GM23338 (cell line): ENCODE results near the gene DPY19L3. TPM values are rescaled to one million over a fixed set of nuclear protein-coding genes. Genes with fewer than 3 reads are reported as not detected.

Experiments used
- ATAC-seq: fragments of 200-7000 bp; cut with Tn5 transposase; 3 replicates; pipeline ENCODE4 v1.9.1; 2020
- DNase-seq: peaks from one replicate; pipeline ENCODE4 v3.0.0-alpha.2; 2015; ENCODE audit warnings: low spot score
- H2AFZ ChIP-seq: fragments of 200-600 bp; sonication (generic); 2 replicates; pipeline ENCODE4 v1.8.0; 2016; ENCODE audit warnings: antibody characterized with exemption, mild to moderate bottlenecking, moderate library complexity
- H3F3A ChIP-seq: fragments of 200-600 bp; sonication (generic); replicated peaks from 2 replicates; pipeline ENCODE4 v1.8.0; 2017; ENCODE audit warnings: antibody characterized with exemption, mixed run types, low read depth
- H3K27ac ChIP-seq: fragments of 200-600 bp; sonication (generic); 2 replicates; pipeline ENCODE4 v1.6.1; 2016; ENCODE audit warnings: low read depth
- H3K27me3 ChIP-seq: fragments of 200-600 bp; sonication (generic); 2 replicates; pipeline ENCODE4 v1.8.0; 2016; ENCODE audit warnings: mild to moderate bottlenecking, mixed run types, moderate library complexity; ENCODE audit not compliant: insufficient read depth
- H3K36me3 ChIP-seq: fragments of 200-600 bp; sonication (generic); 2 replicates; pipeline ENCODE4 v1.8.0; 2016; ENCODE audit warnings: mild to moderate bottlenecking; ENCODE audit not compliant: insufficient read depth
- H3K4me1 ChIP-seq: fragments of 200-600 bp; sonication (generic); 2 replicates; pipeline ENCODE4 v1.8.0; 2016; ENCODE audit warnings: mild to moderate bottlenecking, moderate library complexity; ENCODE audit not compliant: insufficient read depth
- H3K4me2 ChIP-seq: fragments of 200-600 bp; sonication (generic); 2 replicates; pipeline ENCODE4 v1.7.1; 2017; ENCODE audit warnings: mixed run types
- H3K4me3 ChIP-seq: fragments of 200-600 bp; sonication (generic); 2 replicates; pipeline ENCODE4 v1.6.1; 2016; ENCODE audit warnings: mixed run types
- H3K79me2 ChIP-seq: fragments of 200-600 bp; sonication (generic); replicated peaks from 2 replicates; pipeline ENCODE4 v1.8.0; 2017; ENCODE audit warnings: mild to moderate bottlenecking; ENCODE audit not compliant: insufficient read depth
- H3K9me2 ChIP-seq: fragments of 200-600 bp; sonication (generic); 2 replicates; pipeline ENCODE4 v1.8.0; 2017; ENCODE audit not compliant: insufficient read depth
- H4K20me1 ChIP-seq: fragments of 200-600 bp; sonication (generic); replicated peaks from 2 replicates; pipeline ENCODE4 v1.8.0; 2017; ENCODE audit warnings: mild to moderate bottlenecking; ENCODE audit not compliant: insufficient read depth
- H3K27ac Mint-ChIP-seq: 2 replicates; pipeline ENCODE4 v1.8.0; 2020; ENCODE audit warnings: inconsistent platforms, mild to moderate bottlenecking, moderate library complexity, mixed read lengths
- H3K27me3 Mint-ChIP-seq: 3 replicates; pipeline ENCODE4 v1.8.0; 2022; ENCODE audit warnings: low read depth, mild to moderate bottlenecking, moderate library complexity, mixed read lengths, inconsistent platforms; ENCODE audit not compliant: insufficient read depth, poor library complexity
- H3K36me3 Mint-ChIP-seq: 3 replicates; pipeline ENCODE4 v1.8.0; 2021; ENCODE audit warnings: low read depth, mild to moderate bottlenecking, inconsistent platforms, moderate library complexity, mixed read lengths
- H3K4me1 Mint-ChIP-seq: 3 replicates; pipeline ENCODE4 v1.8.0; 2020; ENCODE audit warnings: mild to moderate bottlenecking, inconsistent platforms, mixed read lengths
- H3K4me3 Mint-ChIP-seq: 3 replicates; pipeline ENCODE4 v1.8.0; 2021; ENCODE audit warnings: moderate library complexity, mild to moderate bottlenecking, inconsistent platforms, mixed read lengths
- H3K9me3 Mint-ChIP-seq: 3 replicates; pipeline ENCODE4 v1.8.0; 2020; ENCODE audit warnings: moderate library complexity, mild to moderate bottlenecking, inconsistent platforms, mixed read lengths
- CREB1 ChIP-seq: fragments of 250-450 bp; sonication (Bioruptor Pico); IDR thresholded peaks from 2 replicates; pipeline ENCODE4 v1.5.0; 2020; ENCODE audit warnings: low read depth, mild to moderate bottlenecking, moderate library complexity
- ETS1 ChIP-seq: IDR thresholded peaks from 2 replicates; pipeline ENCODE4 v1.6.1; 2016; ENCODE audit warnings: antibody characterized with exemption
- EZH2 ChIP-seq: fragments of 200-600 bp; sonication (generic); IDR thresholded peaks from one replicate; pipeline ENCODE4 v1.8.0; 2017; ENCODE audit warnings: antibody characterized with exemption, mild to moderate bottlenecking, low read depth; ENCODE audit not compliant: unreplicated experiment
- EZH2phosphoT487 ChIP-seq: fragments of 200-600 bp; sonication (generic); IDR thresholded peaks from one replicate; pipeline ENCODE4 v1.8.1; 2018; ENCODE audit warnings: antibody characterized with exemption; ENCODE audit not compliant: unreplicated experiment
- NANOG ChIP-seq: IDR thresholded peaks from 2 replicates; pipeline ENCODE4 v1.6.1; 2016; ENCODE audit warnings: antibody characterized with exemption, borderline replicate concordance
- POLR2AphosphoS5 ChIP-seq: IDR thresholded peaks from 2 replicates; pipeline ENCODE4 v1.6.1; 2016; ENCODE audit warnings: antibody characterized with exemption, low read depth
- ZNF114 ChIP-seq: fragments of 250-450 bp; sonication (Bioruptor Pico); IDR thresholded peaks from 2 replicates; pipeline ENCODE4 v1.5.0; 2020; ENCODE audit warnings: mild to moderate bottlenecking, moderate library complexity
- polyA plus RNA-seq: library from polyadenylated mRNA; unstranded; fragments of >200 nt; fragmentation: Nextera tagmentation; extraction: Ambion mirVana; gene quantifications from 2 replicates; pipeline ENCODE4 v1.2.1, GENCODE V29; 2016
- total RNA-seq: library from RNA; depleted of rRNA; stranded (reverse); fragments of >200 nt; shearing (Covaris generic); gene quantifications from 2 replicates; pipeline ENCODE4 v1.2.3, GENCODE V29; 2014
- TF ChIP-seq, protein P1 (sequence below), 2 experiments: fragments of 200-600 bp in 1 of 2; sonication (generic) in 1 of 2; conservative IDR thresholded peaks; 2 replicates each; pipeline versions ENCODE4 v1.5.1 to v1.6.1; 2016 to 2017; ENCODE audit warnings: antibody characterized with exemption in 2 of 2, low read depth in 2 of 2, mild to moderate bottlenecking in 2 of 2, moderate library complexity in 1 of 2
- TF ChIP-seq, protein P2 (sequence below): fragments of 250-450 bp; sonication (Bioruptor Pico); IDR thresholded peaks from 2 replicates; pipeline ENCODE4 v1.5.0; 2020; ENCODE audit warnings: mild to moderate bottlenecking, moderate library complexity

DPY19L3 gene
- total and polyA plus RNA-seq, 2 experiments from 2014 or later: 13.5 to 46.6 TPM

DNA sequence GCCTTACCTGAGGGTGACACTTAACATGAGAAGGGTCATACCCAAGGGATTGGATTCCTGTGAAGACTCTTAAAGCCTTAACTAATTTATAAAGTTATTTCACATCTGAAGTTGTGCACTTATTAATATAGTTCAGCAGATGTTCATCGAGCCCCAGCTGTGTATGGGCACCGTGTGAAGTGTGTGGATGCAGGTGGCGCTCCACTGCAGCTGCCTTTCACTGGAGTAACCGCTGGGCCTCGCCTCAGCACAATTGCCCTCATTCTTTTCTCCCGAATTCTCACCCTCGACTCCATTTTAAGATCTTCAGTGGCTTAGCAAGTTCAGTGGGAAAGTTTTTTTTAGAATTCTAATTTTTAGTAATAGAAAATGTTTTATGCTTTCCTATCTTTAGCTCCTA lies 66.2 kb downstream of the DPY19L3 start:
- H3K27ac Mint-ChIP-seq: no peak overlapping the region
- H3K4me3 Mint-ChIP-seq: no peak overlapping the region
- no peaks in the 10 kb centered on the region for H3K27me3 ChIP-seq
- H3K4me2 ChIP-seq: no peak overlapping the region
- peaks cover 22% of the 10 kb centered on the region for H3K36me3 Mint-ChIP-seq
- peaks cover 4% of the 10 kb centered on the region; the same call in 1 of the 2 replicates for H4K20me1 ChIP-seq
- H3F3A ChIP-seq: no peaks in the 10 kb centered on the region
- H3K4me1 Mint-ChIP-seq: peaks cover 14% of the 10 kb centered on the region; the same call in 2 of the 3 replicates
- peaks cover 5% of the 10 kb centered on the region for H3K36me3 ChIP-seq
- H3K27ac ChIP-seq: no peak overlapping the region
- no peaks in the 10 kb centered on the region for H3K79me2 ChIP-seq
- DNase-seq (no peak), ATAC-seq (no peak)
- H3K9me2 ChIP-seq: no peaks in the 10 kb centered on the region
- peaks cover 6% of the 10 kb centered on the region for H3K27me3 Mint-ChIP-seq
- H2AFZ ChIP-seq: no peak overlapping the region
- TF ChIP-seq POLR2AphosphoS5: no peak
- TF ChIP-seq, protein P1, sequence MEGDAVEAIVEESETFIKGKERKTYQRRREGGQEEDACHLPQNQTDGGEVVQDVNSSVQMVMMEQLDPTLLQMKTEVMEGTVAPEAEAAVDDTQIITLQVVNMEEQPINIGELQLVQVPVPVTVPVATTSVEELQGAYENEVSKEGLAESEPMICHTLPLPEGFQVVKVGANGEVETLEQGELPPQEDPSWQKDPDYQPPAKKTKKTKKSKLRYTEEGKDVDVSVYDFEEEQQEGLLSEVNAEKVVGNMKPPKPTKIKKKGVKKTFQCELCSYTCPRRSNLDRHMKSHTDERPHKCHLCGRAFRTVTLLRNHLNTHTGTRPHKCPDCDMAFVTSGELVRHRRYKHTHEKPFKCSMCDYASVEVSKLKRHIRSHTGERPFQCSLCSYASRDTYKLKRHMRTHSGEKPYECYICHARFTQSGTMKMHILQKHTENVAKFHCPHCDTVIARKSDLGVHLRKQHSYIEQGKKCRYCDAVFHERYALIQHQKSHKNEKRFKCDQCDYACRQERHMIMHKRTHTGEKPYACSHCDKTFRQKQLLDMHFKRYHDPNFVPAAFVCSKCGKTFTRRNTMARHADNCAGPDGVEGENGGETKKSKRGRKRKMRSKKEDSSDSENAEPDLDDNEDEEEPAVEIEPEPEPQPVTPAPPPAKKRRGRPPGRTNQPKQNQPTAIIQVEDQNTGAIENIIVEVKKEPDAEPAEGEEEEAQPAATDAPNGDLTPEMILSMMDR (conservative IDR thresholded peaks at IDR 0.05; ENCODE audit: low read depth in 2 of 2): no peak
- TF ChIP-seq EZH2phosphoT487: no peak
- TF ChIP-seq EZH2: no peak
- no peak for TF ChIP-seq ZNF114 (CRISPR knock-in tag)
- no peak for TF ChIP-seq CREB1 (CRISPR knock-in tag)
- TF ChIP-seq NANOG: no peak
- H3K4me1 ChIP-seq: no peaks in the 10 kb centered on the region
- H3K4me3 ChIP-seq: no peak overlapping the region
- no peaks in the 10 kb centered on the region for H3K9me3 Mint-ChIP-seq

DNA sequence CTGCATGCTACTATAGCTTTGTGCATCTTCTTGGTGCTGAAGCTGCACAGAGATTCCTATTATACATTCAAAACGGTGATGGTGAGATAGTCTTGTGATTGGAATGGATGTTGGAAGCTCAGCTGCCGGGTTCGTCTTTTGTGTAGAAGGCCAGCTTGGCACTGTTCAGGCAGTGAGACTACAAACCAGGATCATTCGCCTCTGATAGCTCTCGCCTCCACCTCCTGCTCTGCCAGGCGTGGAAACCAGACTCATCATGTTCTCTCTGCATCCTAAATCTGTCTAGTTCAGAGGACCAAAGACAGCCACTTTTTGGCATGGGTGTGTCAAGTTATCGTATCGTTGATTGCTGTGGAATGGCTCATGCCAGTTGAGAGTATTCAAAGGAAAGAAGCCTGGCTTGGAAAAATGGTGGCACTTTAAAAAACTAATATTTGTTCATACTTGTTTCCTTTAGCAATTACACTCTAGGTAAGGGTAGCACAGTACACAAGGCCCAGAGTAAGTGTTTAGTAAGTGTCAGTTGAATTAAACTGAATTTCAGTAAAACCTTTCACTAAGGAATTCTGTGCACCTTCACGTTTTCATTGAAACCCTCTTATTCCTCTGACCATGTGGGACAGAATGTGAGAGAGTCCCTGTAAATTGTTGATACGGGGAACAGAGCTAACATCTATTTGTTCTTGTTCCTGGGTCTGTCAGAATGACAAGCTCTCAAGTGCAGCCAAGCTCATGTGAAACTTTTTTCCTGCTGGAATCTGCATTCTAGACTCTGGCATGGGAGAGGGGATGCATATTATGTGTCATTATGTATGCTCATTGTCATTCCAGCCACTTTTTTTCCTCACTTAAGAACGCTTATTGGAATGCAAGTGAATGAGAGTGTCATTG lies 69.8 kb downstream of the DPY19L3 start:
- Histone ChIP-seq H4K20me1 (peaks cover 4% of the 10 kb centered on the region; the same call in 1 of the 2 replicates), H3K36me3 (peaks cover 8% of the 10 kb centered on the region; the same call in 1 of the 2 replicates), H3F3A (no peaks in the 10 kb centered on the region), H3K4me1 (no peaks in the 10 kb centered on the region), H2AFZ (no peak overlapping the region), H3K9me2 (no peaks in the 10 kb centered on the region), H3K27ac (no peak overlapping the region), H3K4me2 (no peak overlapping the region), H3K27me3 (no peaks in the 10 kb centered on the region), H3K79me2 (no peaks in the 10 kb centered on the region), H3K4me3 (no peak overlapping the region)
- Mint-ChIP-seq H3K4me1 (peaks cover 10% of the 10 kb centered on the region; the same call in 2 of the 3 replicates), H3K27ac (no peak overlapping the region; the same call in 1 of the 2 replicates), H3K9me3 (no peaks in the 10 kb centered on the region), H3K36me3 (peaks cover 27% of the 10 kb centered on the region), H3K4me3 (no peak overlapping the region), H3K27me3 (peaks cover 4% of the 10 kb centered on the region)
- no peak for DNase-seq
- TF ChIP-seq ZNF114 (CRISPR knock-in tag) (no peak), EZH2 (no peak), ETS1 (no peak)
- TF ChIP-seq, protein P2, sequence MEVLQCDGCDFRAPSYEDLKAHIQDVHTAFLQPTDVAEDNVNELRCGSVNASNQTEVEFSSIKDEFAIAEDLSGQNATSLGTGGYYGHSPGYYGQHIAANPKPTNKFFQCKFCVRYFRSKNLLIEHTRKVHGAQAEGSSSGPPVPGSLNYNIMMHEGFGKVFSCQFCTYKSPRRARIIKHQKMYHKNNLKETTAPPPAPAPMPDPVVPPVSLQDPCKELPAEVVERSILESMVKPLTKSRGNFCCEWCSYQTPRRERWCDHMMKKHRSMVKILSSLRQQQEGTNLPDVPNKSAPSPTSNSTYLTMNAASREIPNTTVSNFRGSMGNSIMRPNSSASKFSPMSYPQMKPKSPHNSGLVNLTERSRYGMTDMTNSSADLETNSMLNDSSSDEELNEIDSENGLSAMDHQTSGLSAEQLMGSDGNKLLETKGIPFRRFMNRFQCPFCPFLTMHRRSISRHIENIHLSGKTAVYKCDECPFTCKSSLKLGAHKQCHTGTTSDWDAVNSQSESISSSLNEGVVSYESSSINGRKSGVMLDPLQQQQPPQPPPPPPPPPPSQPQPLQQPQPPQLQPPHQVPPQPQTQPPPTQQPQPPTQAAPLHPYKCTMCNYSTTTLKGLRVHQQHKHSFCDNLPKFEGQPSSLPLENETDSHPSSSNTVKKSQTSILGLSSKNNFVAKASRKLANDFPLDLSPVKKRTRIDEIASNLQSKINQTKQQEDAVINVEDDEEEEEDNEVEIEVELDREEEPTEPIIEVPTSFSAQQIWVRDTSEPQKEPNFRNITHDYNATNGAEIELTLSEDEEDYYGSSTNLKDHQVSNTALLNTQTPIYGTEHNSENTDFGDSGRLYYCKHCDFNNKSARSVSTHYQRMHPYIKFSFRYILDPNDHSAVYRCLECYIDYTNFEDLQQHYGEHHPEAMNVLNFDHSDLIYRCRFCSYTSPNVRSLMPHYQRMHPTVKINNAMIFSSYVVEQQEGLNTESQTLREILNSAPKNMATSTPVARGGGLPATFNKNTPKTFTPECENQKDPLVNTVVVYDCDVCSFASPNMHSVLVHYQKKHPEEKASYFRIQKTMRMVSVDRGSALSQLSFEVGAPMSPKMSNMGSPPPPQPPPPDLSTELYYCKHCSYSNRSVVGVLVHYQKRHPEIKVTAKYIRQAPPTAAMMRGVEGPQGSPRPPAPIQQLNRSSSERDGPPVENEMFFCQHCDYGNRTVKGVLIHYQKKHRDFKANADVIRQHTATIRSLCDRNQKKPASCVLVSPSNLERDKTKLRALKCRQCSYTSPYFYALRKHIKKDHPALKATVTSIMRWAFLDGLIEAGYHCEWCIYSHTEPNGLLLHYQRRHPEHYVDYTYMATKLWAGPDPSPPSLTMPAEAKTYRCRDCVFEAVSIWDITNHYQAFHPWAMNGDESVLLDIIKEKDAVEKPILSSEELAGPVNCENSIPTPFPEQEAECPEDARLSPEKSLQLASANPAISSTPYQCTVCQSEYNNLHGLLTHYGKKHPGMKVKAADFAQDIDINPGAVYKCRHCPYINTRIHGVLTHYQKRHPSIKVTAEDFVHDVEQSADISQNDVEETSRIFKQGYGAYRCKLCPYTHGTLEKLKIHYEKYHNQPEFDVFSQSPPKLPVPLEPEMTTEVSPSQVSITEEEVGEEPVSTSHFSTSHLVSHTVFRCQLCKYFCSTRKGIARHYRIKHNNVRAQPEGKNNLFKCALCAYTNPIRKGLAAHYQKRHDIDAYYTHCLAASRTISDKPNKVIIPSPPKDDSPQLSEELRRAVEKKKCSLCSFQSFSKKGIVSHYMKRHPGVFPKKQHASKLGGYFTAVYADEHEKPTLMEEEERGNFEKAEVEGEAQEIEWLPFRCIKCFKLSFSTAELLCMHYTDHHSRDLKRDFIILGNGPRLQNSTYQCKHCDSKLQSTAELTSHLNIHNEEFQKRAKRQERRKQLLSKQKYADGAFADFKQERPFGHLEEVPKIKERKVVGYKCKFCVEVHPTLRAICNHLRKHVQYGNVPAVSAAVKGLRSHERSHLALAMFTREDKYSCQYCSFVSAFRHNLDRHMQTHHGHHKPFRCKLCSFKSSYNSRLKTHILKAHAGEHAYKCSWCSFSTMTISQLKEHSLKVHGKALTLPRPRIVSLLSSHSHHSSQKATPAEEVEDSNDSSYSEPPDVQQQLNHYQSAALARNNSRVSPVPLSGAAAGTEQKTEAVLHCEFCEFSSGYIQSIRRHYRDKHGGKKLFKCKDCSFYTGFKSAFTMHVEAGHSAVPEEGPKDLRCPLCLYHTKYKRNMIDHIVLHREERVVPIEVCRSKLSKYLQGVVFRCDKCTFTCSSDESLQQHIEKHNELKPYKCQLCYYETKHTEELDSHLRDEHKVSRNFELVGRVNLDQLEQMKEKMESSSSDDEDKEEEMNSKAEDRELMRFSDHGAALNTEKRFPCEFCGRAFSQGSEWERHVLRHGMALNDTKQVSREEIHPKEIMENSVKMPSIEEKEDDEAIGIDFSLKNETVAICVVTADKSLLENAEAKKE (CRISPR knock-in tag): no peak
- ATAC-seq: no peak
